ENCODE data around the gene ABLIM2.

Gene ABLIM2

GRCh38 chr4:8164687-8165086 lies 6.1 kb upstream of the ABLIM2 start:
- no peaks in the 10 kb centered on the region for H3K79me2 ChIP-seq (ENCODE audit: insufficient read depth, low read length)
- no peaks in the 10 kb centered on the region for H3K36me3 ChIP-seq (ENCODE audit: low read length)
- H3K4me3 ChIP-seq (ENCODE audit: insufficient read depth, low read length, poor library complexity, severe bottlenecking): no peak overlapping the region
- TF ChIP-seq EZH2phosphoT487 (conservative IDR thresholded peaks at IDR 0.05; ENCODE audit: low read length): no peak
- TF ChIP-seq, protein P1, sequence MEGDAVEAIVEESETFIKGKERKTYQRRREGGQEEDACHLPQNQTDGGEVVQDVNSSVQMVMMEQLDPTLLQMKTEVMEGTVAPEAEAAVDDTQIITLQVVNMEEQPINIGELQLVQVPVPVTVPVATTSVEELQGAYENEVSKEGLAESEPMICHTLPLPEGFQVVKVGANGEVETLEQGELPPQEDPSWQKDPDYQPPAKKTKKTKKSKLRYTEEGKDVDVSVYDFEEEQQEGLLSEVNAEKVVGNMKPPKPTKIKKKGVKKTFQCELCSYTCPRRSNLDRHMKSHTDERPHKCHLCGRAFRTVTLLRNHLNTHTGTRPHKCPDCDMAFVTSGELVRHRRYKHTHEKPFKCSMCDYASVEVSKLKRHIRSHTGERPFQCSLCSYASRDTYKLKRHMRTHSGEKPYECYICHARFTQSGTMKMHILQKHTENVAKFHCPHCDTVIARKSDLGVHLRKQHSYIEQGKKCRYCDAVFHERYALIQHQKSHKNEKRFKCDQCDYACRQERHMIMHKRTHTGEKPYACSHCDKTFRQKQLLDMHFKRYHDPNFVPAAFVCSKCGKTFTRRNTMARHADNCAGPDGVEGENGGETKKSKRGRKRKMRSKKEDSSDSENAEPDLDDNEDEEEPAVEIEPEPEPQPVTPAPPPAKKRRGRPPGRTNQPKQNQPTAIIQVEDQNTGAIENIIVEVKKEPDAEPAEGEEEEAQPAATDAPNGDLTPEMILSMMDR (IDR thresholded peaks at IDR 0.05; ENCODE audit: insufficient read depth, low read length, poor library complexity, severe bottlenecking): no peak
- H3K9me2 ChIP-seq (replicated peaks; ENCODE audit: insufficient read depth, low read length): no peaks in the 10 kb centered on the region
- H3K9me3 ChIP-seq (ENCODE audit: insufficient read depth, low read length): no peaks in the 10 kb centered on the region
- no peaks in the 10 kb centered on the region for H3K27me3 ChIP-seq (ENCODE audit: low read length)
- H3K4me2 ChIP-seq (ENCODE audit: low read depth, low read length, poor library complexity, severe bottlenecking): no peak overlapping the region
- H2AFZ ChIP-seq (ENCODE audit: low read depth, low read length, severe bottlenecking): no peak overlapping the region
- no peak overlapping the region for H3K27ac ChIP-seq (ENCODE audit: low read depth, low read length)
- H3F3A ChIP-seq (ENCODE audit: insufficient read depth): no peaks in the 10 kb centered on the region
- no peak overlapping the region for H3K9ac ChIP-seq (ENCODE audit: low read length)
- no peaks in the 10 kb centered on the region for H4K20me1 ChIP-seq (ENCODE audit: low read depth, low read length)

DNA sequence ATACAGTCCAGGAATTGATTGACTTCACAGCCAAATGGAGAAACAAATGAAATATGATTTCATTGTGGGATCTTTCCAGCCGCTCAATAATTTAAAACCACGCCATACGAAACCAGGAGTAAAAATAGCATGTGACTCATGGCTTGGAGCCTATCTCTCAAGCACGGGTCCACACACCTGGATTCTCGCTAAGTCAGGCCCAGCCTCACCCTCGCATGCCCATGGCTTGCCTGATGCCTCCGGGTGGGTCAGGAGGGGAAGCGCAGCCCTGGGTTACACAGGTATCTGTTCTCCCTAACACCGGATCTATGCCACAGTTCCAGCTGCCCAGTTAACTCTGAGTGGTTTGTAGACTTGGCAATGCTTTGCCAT lies 5.6 kb upstream of the ABLIM2 start:
- H3K27me3 ChIP-seq (ENCODE audit: low read length): no peaks in the 10 kb centered on the region
- H3K9me2 ChIP-seq (replicated peaks; ENCODE audit: insufficient read depth, low read length): no peaks in the 10 kb centered on the region
- no peaks in the 10 kb centered on the region for H4K20me1 ChIP-seq (ENCODE audit: low read depth, low read length)
- H3K4me2 ChIP-seq (ENCODE audit: low read depth, low read length, poor library complexity, severe bottlenecking): no peak overlapping the region
- H2AFZ ChIP-seq (ENCODE audit: low read depth, low read length, severe bottlenecking): no peak overlapping the region
- no peaks in the 10 kb centered on the region for H3K9me3 ChIP-seq (ENCODE audit: insufficient read depth, low read length)
- TF ChIP-seq, protein P1 (IDR thresholded peaks at IDR 0.05; ENCODE audit: insufficient read depth, low read length, poor library complexity, severe bottlenecking): no peak
- no peak for TF ChIP-seq EZH2phosphoT487 (conservative IDR thresholded peaks at IDR 0.05; ENCODE audit: low read length)
- no peak overlapping the region for H3K4me3 ChIP-seq (ENCODE audit: insufficient read depth, low read length, poor library complexity, severe bottlenecking)
- H3K9ac ChIP-seq (ENCODE audit: low read length): no peak overlapping the region
- H3K36me3 ChIP-seq (ENCODE audit: low read length): no peaks in the 10 kb centered on the region
- no peak overlapping the region for H3K27ac ChIP-seq (ENCODE audit: low read depth, low read length)
- H3F3A ChIP-seq (ENCODE audit: insufficient read depth): no peaks in the 10 kb centered on the region
- H3K79me2 ChIP-seq (ENCODE audit: insufficient read depth, low read length): no peaks in the 10 kb centered on the region

DNA sequence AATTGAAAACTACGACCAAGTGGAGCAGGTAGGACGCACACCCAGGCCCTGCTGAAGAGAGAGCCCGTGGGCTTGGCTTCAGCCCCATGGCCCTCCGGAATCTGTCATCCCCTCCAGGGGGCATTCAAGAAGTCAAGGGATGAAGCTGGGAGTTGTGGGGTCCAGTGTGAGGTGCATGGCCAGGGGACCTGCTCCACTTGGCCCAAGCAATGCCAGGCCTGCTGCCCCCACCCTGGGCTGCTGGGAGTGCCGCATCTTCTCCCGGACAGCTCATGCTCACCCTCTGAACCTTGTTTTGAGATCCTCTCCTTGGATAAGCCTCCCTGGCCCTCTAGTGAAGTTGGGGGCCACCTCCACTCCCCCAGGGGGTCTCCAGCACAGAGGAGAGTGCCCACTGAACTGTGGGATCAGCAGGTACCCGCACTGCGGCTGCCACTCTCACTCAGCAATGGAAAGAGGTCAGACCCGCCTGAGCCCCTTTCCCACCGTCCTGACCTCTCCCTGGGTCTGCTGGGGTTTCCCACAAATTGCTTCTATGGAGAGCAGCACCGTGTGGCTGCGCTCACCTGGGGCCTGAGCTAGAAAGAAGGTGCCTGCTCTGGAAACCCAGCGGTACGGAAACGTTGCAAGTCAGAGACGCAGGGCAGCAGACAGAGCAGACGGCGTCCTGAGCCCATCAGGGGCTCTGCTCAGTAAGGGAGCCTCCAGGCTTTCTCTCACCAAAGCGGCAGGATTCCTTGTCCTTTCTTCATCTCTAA lies 5.0 kb upstream of the ABLIM2 start:
- Histone ChIP-seq H2AFZ (ENCODE audit: low read depth, low read length, severe bottlenecking) (no peak overlapping the region), H3K9me3 (ENCODE audit: insufficient read depth, low read length) (no peaks in the 10 kb centered on the region), H3K4me3 (ENCODE audit: insufficient read depth, low read length, poor library complexity, severe bottlenecking) (no peak overlapping the region), H3K79me2 (ENCODE audit: insufficient read depth, low read length) (no peaks in the 10 kb centered on the region), H3K9me2 (replicated peaks; ENCODE audit: insufficient read depth, low read length) (no peaks in the 10 kb centered on the region), H4K20me1 (ENCODE audit: low read depth, low read length) (no peaks in the 10 kb centered on the region), H3K9ac (ENCODE audit: low read length) (no peak overlapping the region), H3F3A (ENCODE audit: insufficient read depth) (no peaks in the 10 kb centered on the region), H3K27me3 (ENCODE audit: low read length) (no peaks in the 10 kb centered on the region), H3K36me3 (ENCODE audit: low read length) (no peaks in the 10 kb centered on the region), H3K27ac (ENCODE audit: low read depth, low read length) (no peak overlapping the region), H3K4me2 (ENCODE audit: low read depth, low read length, poor library complexity, severe bottlenecking) (no peak overlapping the region)
- no peak for TF ChIP-seq EZH2phosphoT487 (conservative IDR thresholded peaks at IDR 0.05; ENCODE audit: low read length)
- TF ChIP-seq, protein P1 (IDR thresholded peaks at IDR 0.05; ENCODE audit: insufficient read depth, low read length, poor library complexity, severe bottlenecking): no peak
